T-helper 22 cell (primary cell): ENCODE measurements around the gene PPP2R2B.

ENCODE experiments used
- DNase-seq: peaks from one replicate; pipeline ENCODE4 v3.0.0-alpha.2; 2020; ENCODE audit warnings: low read depth

The PPP2R2B gene

DNA sequence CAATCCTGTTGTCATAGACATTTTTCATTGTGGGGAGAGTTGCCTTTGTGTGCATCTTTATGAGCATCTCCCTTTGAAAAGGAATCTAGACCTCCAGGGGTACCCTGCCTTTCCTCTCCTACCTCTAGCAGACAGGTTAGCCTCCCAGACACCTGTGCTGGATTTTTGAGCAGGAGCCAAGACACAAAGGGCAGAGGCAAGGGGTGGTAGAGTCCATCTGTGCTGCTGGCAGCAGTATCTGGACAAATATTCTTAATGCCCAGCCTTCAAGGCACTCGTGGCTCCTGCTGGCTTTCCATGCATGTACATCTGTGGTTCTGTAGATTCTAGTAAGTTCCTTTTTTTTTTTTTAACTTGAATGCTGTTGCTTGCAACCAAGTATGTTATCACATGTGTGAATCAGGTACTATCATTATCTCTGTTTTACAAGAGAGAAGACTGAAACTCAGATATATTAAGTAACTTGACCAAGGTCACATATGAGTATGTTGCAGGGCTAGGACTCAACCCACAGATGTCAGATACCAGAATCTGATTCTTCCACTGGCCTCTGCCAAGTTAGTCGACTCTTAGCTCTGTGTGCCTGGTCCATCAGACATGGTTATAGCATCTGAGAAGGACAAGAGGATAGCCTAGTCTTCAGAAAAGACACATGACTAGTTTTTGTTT lies 329.6 kb downstream of the PPP2R2B start:
- DNase-seq, result no peak

GRCh38 chr5:146544232-146544631 lies 334.3 kb downstream of the PPP2R2B start:
- no peak for DNase-seq

GRCh38 chr5:146541958-146542849 lies 336.4 kb downstream of the PPP2R2B start:
- DNase-seq, result peak; percentile 8

DNA sequence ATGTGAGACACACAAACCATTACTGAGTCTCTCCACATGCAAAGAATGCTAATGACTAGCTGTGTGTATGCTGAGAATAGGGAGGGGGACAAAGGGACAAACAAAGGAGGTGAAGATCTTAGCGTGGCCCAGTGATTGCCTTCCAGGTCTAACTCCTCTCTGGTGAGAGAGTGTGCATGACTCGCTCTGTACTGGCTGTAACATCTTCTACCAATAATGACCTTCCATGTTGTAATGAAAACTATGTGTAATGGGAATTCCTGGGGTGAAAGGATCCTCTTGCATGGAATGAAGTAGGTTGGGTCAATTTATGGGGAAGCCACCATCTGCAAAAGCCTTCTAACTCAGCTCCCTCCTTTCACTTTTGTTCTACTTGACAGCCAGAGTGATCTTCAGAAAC lies 338.1 kb downstream of the PPP2R2B start:
- DNase-seq, result no peak

GRCh38 chr5:146539973-146540372 lies 338.6 kb downstream of the PPP2R2B start:
- no peak for DNase-seq

- no peak for DNase-seq
Observed at GRCh38 chr5:146538432-146538831, 340.1 kb downstream of the PPP2R2B start.

GRCh38 chr5:146533882-146534281 lies 344.7 kb downstream of the PPP2R2B start:
- DNase-seq, result no peak

- DNase-seq, result peak; percentile 13
Observed at GRCh38 chr5:146533260-146533857, 345.2 kb downstream of the PPP2R2B start.
